IMR-90 (cell line): Measurements from ENCODE around the gene TEDDM1. TPM values are rescaled to one million over a fixed set of nuclear protein-coding genes. Genes with fewer than 3 reads are reported as not detected.

Source experiments
- ATAC-seq: fragments of 200-7000 bp; cut with Tn5 transposase; 2 replicates; pipeline ENCODE4 v1.9.1; 2020; ENCODE audit warnings: low read depth, mild to moderate bottlenecking, moderate library complexity
- BruUV-seq: library from RNA; stranded (reverse); fragments of 400-500 nt; replicated peaks from 2 replicates; lab custom pipeline; 2021; lab: Mats Ljungman, UMichigan
- CTCF ChIA-PET: fragments of 300-600 bp; formaldehyde crosslinking; extraction: SDS; loops from one replicate; lab custom pipeline; 2021; ENCODE audit warnings: antibody characterized with exemption; lab: Yijun Ruan, JAX
- POLR2A ChIA-PET: fragments of 300-600 bp; sonication (Branson Sonifier 250); formaldehyde crosslinking; loops from one replicate; lab custom pipeline; 2022; ENCODE audit warnings: antibody characterized with exemption; ENCODE audit not compliant: unreplicated experiment; lab: Charles Lee
- DNase-seq: peaks from one replicate; pipeline ENCODE4 v3.0.0; 2013
- H2AFZ ChIP-seq: replicated peaks from 2 replicates; pipeline ENCODE3; 2013; ENCODE audit warnings: low read length, mild to moderate bottlenecking; ENCODE audit not compliant: poor library complexity
- H2AK5ac ChIP-seq: 2 replicates; pipeline ENCODE4 v1.6.1; 2013; ENCODE audit warnings: low read depth, low read length, inconsistent platforms
- H2AK9ac ChIP-seq: replicated peaks from 2 replicates; pipeline ENCODE3; 2013; ENCODE audit warnings: mild to moderate bottlenecking, low read depth, low read length, moderate library complexity; ENCODE audit not compliant: poor library complexity
- H2BK120ac ChIP-seq: 2 replicates; pipeline ENCODE4 v1.6.1; 2013; ENCODE audit warnings: low read depth, low read length, inconsistent platforms
- H2BK15ac ChIP-seq: 3 replicates; pipeline ENCODE4 v1.6.1; 2013; ENCODE audit warnings: low read depth, low read length, inconsistent platforms
- H2BK20ac ChIP-seq: 2 replicates; pipeline ENCODE4 v1.6.1; 2013; ENCODE audit warnings: low read depth, mild to moderate bottlenecking, inconsistent platforms, low read length, moderate library complexity
- H2BK5ac ChIP-seq: 2 replicates; pipeline ENCODE4 v1.6.1; 2013; ENCODE audit warnings: mild to moderate bottlenecking, low read depth, low read length, inconsistent platforms; ENCODE audit not compliant: poor library complexity, severe bottlenecking
- H3K14ac ChIP-seq: replicated peaks from 2 replicates; pipeline ENCODE4 v1.6.1; 2013; ENCODE audit warnings: low read depth, low read length, inconsistent platforms
- H3K18ac ChIP-seq: 2 replicates; pipeline ENCODE4 v1.6.1; 2013; ENCODE audit warnings: low read depth, low read length, control low read depth
- H3K23ac ChIP-seq: 2 replicates; pipeline ENCODE4 v1.6.1; 2013; ENCODE audit warnings: low read depth, low read length, inconsistent platforms
- H3K27ac ChIP-seq: 2 replicates; pipeline ENCODE4 v1.5.1; 2013; ENCODE audit warnings: mild to moderate bottlenecking, control low read depth, low read length; ENCODE audit not compliant: insufficient read depth
- H3K27me3 ChIP-seq: 2 replicates; pipeline ENCODE4 v1.6.1; 2013; ENCODE audit warnings: low read length; ENCODE audit not compliant: control insufficient read depth, insufficient read depth
- H3K36me3 ChIP-seq: 2 replicates; pipeline ENCODE4 v1.6.1; 2013; ENCODE audit warnings: low read length, mixed read lengths; ENCODE audit not compliant: control insufficient read depth, insufficient read depth
- H3K4ac ChIP-seq: 2 replicates; pipeline ENCODE4 v1.6.1; 2013; ENCODE audit warnings: low read depth, low read length, inconsistent platforms
- H3K4me1 ChIP-seq: 2 replicates; pipeline ENCODE4 v1.6.1; 2013; ENCODE audit warnings: low read length, mixed read lengths; ENCODE audit not compliant: control insufficient read depth, insufficient read depth
- H3K4me2 ChIP-seq: 2 replicates; pipeline ENCODE4 v1.6.1; 2013; ENCODE audit warnings: low read depth, mild to moderate bottlenecking, control low read depth, low read length, moderate library complexity
- H3K4me3 ChIP-seq: 2 replicates; pipeline ENCODE4 v1.5.1; 2013; ENCODE audit warnings: low read depth, mild to moderate bottlenecking, control low read depth, low read length, moderate library complexity; ENCODE audit not compliant: insufficient read depth
- H3K56ac ChIP-seq: 2 replicates; pipeline ENCODE4 v1.6.1; 2013; ENCODE audit warnings: low read length, inconsistent platforms; ENCODE audit not compliant: insufficient read depth; ENCODE audit errors: extremely low read depth
- H3K79me1 ChIP-seq, 2 experiments: 2 replicates each; pipeline ENCODE4 v1.6.1; 2013; ENCODE audit warnings: low read length in 2 of 2, inconsistent platforms in 1 of 2, low read depth in 1 of 2
- H3K9ac ChIP-seq: 2 replicates; pipeline ENCODE4 v1.6.1; 2013; ENCODE audit warnings: low read depth, low read length, control low read depth
- H3K9me1 ChIP-seq: 2 replicates; pipeline ENCODE4 v1.6.1; 2013; ENCODE audit warnings: low read length, inconsistent platforms; ENCODE audit not compliant: insufficient read depth
- H3K9me3 ChIP-seq: 2 replicates; pipeline ENCODE4 v1.6.1; 2013; ENCODE audit warnings: low read length; ENCODE audit not compliant: control insufficient read depth, insufficient read depth
- H4K20me1 ChIP-seq: 2 replicates; pipeline ENCODE4 v1.6.1; 2013; ENCODE audit warnings: low read length, inconsistent platforms; ENCODE audit not compliant: insufficient read depth
- H4K5ac ChIP-seq: 2 replicates; pipeline ENCODE4 v1.6.1; 2013; ENCODE audit warnings: mild to moderate bottlenecking, low read depth, low read length, control low read depth
- H4K8ac ChIP-seq, 2 experiments: 2 replicates each; pipeline ENCODE4 v1.6.1; 2013; ENCODE audit warnings: low read depth in 2 of 2, low read length in 2 of 2, control low read depth in 1 of 2, inconsistent platforms in 1 of 2
- H4K91ac ChIP-seq: 2 replicates; pipeline ENCODE4 v1.6.1; 2013; ENCODE audit warnings: low read depth, low read length, inconsistent platforms; ENCODE audit not compliant: insufficient read depth
- BHLHE40 ChIP-seq: fragments of 150-350 bp; IDR thresholded peaks from 2 replicates; pipeline ENCODE4 v1.6.1; 2016; ENCODE audit warnings: mild to moderate bottlenecking, low read depth, low read length
- RCOR1 ChIP-seq: IDR thresholded peaks from 2 replicates; pipeline ENCODE4 v1.6.1; 2012; ENCODE audit warnings: mild to moderate bottlenecking, low read length, improper control_type of control experiment; ENCODE audit not compliant: insufficient replicate concordance
- WGBS, 2 experiments: methylation state at CpG; one replicate each; pipeline versions ENCODE4 v1.1.5 to v1.1.7; 2013; ENCODE audit warnings: missing lambda C conversion rate in 2 of 2; ENCODE audit not compliant: insufficient read length in 1 of 2; ENCODE audit errors: extremely low coverage in 2 of 2; 5-methylcytosine and 5-hydroxymethylcytosine counted together
- dilution Hi-C: fragments of 300-500 bp; cut with HindIII; formaldehyde crosslinking; loops from one replicate; pipeline ENCODE4 v1.14.3; 2018; ENCODE audit warnings: low sequenced_read_pairs; ENCODE audit not compliant: unreplicated experiment
- in situ Hi-C: fragments of 300-500 bp; cut with MboI; formaldehyde crosslinking; loops from 3 replicates; pipeline ENCODE4 v1.14.3; 2019; ENCODE audit warnings: low sequenced_read_pairs, inconsistent platforms, mixed read lengths
- intact Hi-C: fragments of 100-400 bp; cut with micrococcal nuclease; formaldehyde crosslinking; loops from 2 replicates; pipeline ENCODE4 v1.10.0; 2022
- polyA plus RNA-seq, 3 experiments: library from polyadenylated mRNA; depleted of rRNA; stranded (reverse); fragments of >200 nt; gene quantifications; 2 replicates each; pipeline ENCODE4 v1.2.3, GENCODE V29; 2012; ENCODE audit warnings: low replicate concordance in 1 of 3
- total RNA-seq: library from RNA; depleted of rRNA; stranded (reverse); fragments of >200 nt; gene quantifications from 2 replicates; pipeline ENCODE4 v1.2.3, GENCODE V29; 2012
- TF ChIP-seq, protein P1 (sequence below): fragments of 150-350 bp; IDR thresholded peaks from 2 replicates; pipeline ENCODE4 v1.6.1; 2016; ENCODE audit warnings: low read depth, mild to moderate bottlenecking, low read length, moderate library complexity, borderline replicate concordance

The TEDDM1 gene
- total and polyA plus RNA-seq, 2 of the 4 experiments (the other 2 are of a cell fraction), result not detected

DNA sequence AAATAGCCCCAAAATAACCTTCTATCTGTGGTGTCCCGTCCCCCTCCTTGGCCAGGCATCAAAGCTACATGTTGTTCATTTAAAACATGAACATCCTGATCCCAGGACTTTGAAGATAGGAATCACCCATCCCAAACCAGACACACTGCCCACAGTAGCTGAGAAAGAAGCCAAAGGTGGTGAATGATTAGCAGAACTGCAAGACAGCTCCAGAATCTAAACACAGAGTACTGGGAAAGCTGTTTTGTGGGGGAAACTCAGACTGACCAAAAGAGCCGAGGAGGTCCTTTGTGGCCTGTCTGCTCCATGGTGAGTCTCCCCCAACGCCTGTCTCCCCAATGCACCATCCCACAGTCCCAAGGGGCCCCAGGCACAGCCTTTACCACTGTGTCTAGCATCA lies 7.3 kb upstream of the TEDDM1 start:
- TF ChIP-seq BHLHE40 (no peak), RCOR1 (no peak)
- TF ChIP-seq, protein P1, sequence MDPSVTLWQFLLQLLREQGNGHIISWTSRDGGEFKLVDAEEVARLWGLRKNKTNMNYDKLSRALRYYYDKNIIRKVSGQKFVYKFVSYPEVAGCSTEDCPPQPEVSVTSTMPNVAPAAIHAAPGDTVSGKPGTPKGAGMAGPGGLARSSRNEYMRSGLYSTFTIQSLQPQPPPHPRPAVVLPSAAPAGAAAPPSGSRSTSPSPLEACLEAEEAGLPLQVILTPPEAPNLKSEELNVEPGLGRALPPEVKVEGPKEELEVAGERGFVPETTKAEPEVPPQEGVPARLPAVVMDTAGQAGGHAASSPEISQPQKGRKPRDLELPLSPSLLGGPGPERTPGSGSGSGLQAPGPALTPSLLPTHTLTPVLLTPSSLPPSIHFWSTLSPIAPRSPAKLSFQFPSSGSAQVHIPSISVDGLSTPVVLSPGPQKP, result no peak
- H3K56ac ChIP-seq, result no peak overlapping the region
- ChIA-PET POLR2A (no interaction called here), CTCF (no interaction called here)
- no peaks in the 10 kb centered on the region for H4K20me1 ChIP-seq
- no peak overlapping the region for H3K4me2 ChIP-seq
- no TSS peak for BruUV-seq
- no peak overlapping the region for H2AK9ac ChIP-seq
- no peak overlapping the region for H2AK5ac ChIP-seq
- ATAC-seq, result no peak
- no peak overlapping the region for H3K4ac ChIP-seq
- no peak overlapping the region for H2BK120ac ChIP-seq
- no peaks in the 10 kb centered on the region for H3K9me1 ChIP-seq
- no peaks in the 10 kb centered on the region for H3K36me3 ChIP-seq
- H3K4me1 ChIP-seq, result no peaks in the 10 kb centered on the region
- H3K4me3 ChIP-seq, result no peak overlapping the region
- no peak overlapping the region for H4K5ac ChIP-seq
- H3K27ac ChIP-seq, result no peak overlapping the region
- DNase-seq, result no peak
- no peak overlapping the region for H2BK20ac ChIP-seq
- WGBS, 2 experiments, result no CpG with 5 or more reads among the region's 3 CpGs
- H3K14ac ChIP-seq, result no peak overlapping the region
- no peak overlapping the region for H4K91ac ChIP-seq
- in situ Hi-C loops, result no loop called here
- H3K9ac ChIP-seq, result no peak overlapping the region
- H2BK15ac ChIP-seq, result no peak overlapping the region
- dilution Hi-C loops, result no loop called here
- H3K23ac ChIP-seq, result no peak overlapping the region
- no peak overlapping the region for H4K8ac ChIP-seq
- no peak overlapping the region for H2AFZ ChIP-seq
- H3K9me3 ChIP-seq, result no peaks in the 10 kb centered on the region
- H2BK5ac ChIP-seq, result no peak overlapping the region
- intact Hi-C loops, result no loop called here
- H3K27me3 ChIP-seq, result peaks cover 2% of the 10 kb centered on the region; the same call in 1 of the 2 replicates
- H3K79me1 ChIP-seq, result no peaks in the 10 kb centered on the region
- no peak overlapping the region for H3K18ac ChIP-seq
